Right renal pelvis (tissue), 4 donors: ENCODE results near the gene LCORL. TPM values are rescaled to one million over a fixed set of nuclear protein-coding genes. Genes with fewer than 3 reads are reported as not detected.

Source experiments
- polyA plus RNA-seq, 4 donors: library from polyadenylated mRNA; unstranded; fragments of 120-200 nt; gene quantifications; one replicate each; pipeline ENCODE4 v1.2.1, GENCODE V29; 2013; ENCODE audit not compliant: insufficient read length in 4 of 4

The LCORL gene
- polyA plus RNA-seq, 4 donors: 25.7 to 32.7 (median 31.0) TPM

Other genes starting within 250 kb of the LCORL start
- gene FAM184B, start 240.1 kb downstream of the LCORL start, polyA plus RNA-seq: under 1 TPM; 0.35 to 0.53 (median 0.42) TPM
- 10 to 100 TPM; 40.2 to 54.4 (median 51.9) TPM for gene DCAF16, start 211.0 kb downstream of the LCORL start, polyA plus RNA-seq
- gene NCAPG, start 210.8 kb downstream of the LCORL start, polyA plus RNA-seq: 10 to 100 TPM; 26.5 to 29.4 (median 27.1) TPM